NCI-H1436 treated with DMSO at 0.1 percent for 48 hours (cell line): Measurements from ENCODE around the gene YIPF6.
"Not testable (repeated sequence)": the region's sequence is repeated elsewhere in the genome, so short reads cannot be mapped to it uniquely, and the experiment has no call there.

Experiments used
- DNase-seq: peaks from one replicate; lab custom pipeline; 2025; lab: John Stamatoyannopoulos, UW

The YIPF6 gene

DNA sequence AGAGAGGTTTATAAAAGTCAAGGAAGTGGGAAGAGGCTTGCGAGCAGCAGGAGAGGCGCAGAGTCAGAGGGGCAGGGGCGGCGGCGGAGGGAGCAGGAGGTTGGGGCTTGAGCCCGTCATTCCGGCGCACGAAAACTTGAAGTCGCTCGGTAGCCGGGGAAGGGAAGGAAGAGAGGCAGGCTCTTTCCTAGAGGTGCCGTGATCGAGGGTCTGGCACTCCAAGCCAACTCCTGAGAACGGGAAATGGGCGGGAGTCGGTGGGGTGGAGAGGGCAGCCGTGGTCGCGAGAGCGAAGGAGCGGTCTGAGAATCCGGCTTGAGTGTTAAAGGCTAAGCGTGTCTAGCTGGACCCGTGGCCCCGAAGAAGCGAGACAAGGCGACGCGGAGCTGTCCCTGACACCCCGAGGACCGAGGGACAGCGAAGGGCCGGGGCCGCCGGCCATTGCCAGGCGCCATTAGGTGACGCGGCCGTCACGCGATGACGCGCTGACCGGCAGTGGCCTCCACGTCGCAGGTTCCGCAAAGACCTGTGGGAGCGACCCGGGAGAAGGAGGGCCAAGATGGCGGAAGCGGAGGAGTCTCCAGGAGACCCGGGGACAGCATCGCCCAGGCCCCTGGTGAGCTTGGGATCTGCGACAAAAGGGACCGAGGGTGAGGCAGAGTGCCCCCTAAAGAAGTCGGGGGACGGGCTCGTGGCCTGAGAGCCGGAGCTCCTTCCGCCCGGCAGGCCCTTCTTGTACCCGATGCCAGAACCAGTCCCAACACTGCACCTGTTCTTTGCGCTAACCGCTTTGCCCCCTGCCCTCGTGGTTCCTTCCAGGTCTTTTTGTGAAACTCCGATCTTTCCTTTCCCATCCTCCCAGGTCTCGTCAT, at the start of gene YIPF6:
Gene YIPF6 (plus strand): TSS at position 544 of the 872 bp plus-strand sequence. CDS start 16 bp downstream, at position 560.
- DNase-seq: peak; percentile 21

DNA sequence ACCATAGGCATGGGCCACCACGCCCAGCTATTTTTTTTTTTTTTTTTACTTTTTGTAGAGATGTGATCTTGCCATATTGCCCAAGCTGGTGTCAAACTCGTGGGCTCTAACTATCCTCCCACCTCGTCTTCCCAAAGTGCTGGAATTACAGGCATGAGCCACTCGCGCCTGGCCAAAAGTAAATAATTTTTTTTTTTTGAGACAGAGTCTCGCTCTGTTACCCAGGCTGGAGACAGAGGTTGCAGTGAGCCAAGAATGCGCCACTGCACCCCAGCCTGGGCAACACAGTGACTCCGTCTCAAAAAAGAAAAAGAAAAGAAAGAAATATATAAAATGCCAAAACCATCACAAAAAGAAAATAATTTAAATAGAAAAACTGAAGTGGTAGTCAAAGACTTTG, 47.1 kb upstream of the YIPF6 start:
- DNase-seq: no peak

DNA sequence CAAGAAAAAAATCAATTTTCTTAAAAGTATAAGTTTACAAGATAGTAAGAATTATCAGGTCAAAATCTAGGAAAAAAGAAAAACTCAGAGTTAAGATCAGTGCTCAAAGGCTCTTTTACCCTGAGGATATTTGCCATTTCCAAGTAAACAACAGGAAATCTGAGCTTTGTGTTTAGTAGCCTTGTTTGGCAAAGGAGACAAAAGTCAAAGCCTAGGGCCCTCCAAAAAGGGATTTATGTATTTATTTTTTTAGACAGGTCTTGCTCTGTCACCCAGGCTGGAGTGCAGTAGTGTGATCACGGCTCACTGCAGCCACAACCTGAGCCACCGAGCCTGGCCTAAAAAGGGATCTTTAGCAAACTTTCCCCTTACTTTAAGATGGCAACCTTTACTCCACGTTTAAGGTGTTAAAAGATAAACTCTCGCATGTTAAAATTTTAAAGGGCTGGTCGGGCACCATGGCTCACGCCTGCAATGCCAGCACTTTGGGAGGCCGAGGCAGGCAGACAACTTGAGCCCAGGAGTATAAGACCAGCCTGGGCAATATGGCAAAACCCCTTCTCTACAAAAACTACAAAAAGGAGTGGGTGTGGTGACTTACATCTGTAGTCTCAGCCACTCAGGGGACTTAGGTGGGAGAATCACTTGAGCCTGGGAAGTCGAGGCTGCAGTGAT, 44.2 kb upstream of the YIPF6 start:
- no peak for DNase-seq

DNA sequence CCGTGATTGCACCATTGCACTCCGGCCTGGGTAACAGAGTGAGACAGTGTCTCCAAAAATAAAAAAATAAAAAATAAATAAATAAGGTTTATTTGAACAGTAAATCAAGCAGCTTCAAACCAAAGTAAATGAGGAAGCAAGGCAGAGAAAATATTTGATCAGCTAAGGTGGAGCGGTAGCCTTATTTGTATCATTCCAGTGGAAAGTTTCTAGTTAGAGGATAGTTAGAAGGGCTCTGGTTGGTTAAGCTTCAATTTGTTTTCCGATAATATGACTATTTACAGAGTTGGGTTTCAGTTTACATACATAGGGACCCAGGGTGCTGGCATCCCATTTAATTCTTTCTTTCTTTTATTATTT, 43.7 kb upstream of the YIPF6 start:
- no peak for DNase-seq

DNA sequence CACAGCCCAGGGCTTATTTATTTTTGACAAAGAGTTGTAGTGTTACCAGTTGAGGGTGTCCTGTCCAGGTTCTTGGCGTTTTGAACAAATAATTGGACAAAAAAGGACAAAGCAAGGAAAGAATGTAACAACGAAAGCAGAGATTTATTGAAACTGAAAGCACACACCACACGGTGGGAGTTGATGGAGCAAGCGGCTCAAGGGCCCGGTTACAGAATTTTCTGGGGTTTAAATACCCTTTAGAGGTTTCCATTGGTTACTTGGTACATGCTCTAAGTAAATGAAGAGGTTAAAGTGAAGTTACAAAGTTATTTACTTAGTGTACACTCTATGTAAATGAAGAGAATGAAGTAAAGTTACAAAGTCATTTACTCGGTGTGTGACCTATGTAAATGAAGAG, 37.8 kb upstream of the YIPF6 start:
- no peak for DNase-seq

- DNase-seq: no peak
Measured at GRCh38 chrX:68461576-68461975, 37.3 kb upstream of the YIPF6 start.

- no peak for DNase-seq
Measured at GRCh38 chrX:68462197-68462596, 36.7 kb upstream of the YIPF6 start.

DNA sequence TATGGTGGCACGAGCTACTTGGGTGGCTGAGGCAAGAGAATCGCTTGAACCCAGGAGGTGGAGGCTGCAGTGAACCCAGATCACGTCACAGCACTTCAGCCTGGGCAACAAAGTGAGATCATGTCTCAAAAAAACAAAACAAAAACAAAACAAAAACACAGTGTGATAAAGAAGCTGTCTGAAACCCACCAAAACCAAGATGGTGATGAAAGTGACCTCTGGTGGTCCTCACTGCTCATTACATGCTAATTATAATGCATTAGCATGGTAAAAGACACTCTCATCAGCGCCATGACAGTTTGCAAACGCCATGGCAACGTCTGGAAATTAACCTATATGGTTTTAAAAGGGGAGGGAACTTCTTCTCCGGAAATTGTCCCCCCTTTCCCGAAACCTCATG, 36.2 kb upstream of the YIPF6 start:
- no peak for DNase-seq

GRCh38 chrX:68463880-68464279, 35.0 kb upstream of the YIPF6 start:
- no peak for DNase-seq

GRCh38 chrX:68464796-68465195, 34.1 kb upstream of the YIPF6 start:
- DNase-seq: no peak

GRCh38 chrX:68480969-68481368, 17.9 kb upstream of the YIPF6 start:
- DNase-seq: no peak

GRCh38 chrX:68486198-68486597, 12.7 kb upstream of the YIPF6 start:
- DNase-seq: not testable (repeated sequence)

DNA sequence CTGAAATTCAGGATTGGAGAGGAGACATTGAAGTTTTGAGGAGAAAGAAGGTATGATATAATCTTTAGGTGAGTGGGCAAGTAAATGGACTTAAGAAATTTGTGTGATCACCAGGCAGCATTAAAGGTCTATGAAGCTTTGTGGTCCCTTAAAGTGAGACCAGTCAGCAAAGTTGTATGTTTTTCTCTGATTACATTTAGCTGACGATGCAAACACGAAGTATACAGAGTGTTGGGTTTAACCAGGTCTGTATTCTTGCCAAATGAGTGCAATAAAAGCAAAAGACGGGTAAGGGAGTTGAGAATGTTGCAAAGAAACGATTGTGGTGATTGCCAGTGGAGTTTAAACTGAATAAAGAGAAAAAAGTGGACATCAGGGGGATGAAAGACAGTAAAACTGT, 11.6 kb upstream of the YIPF6 start:
- no peak for DNase-seq

DNA sequence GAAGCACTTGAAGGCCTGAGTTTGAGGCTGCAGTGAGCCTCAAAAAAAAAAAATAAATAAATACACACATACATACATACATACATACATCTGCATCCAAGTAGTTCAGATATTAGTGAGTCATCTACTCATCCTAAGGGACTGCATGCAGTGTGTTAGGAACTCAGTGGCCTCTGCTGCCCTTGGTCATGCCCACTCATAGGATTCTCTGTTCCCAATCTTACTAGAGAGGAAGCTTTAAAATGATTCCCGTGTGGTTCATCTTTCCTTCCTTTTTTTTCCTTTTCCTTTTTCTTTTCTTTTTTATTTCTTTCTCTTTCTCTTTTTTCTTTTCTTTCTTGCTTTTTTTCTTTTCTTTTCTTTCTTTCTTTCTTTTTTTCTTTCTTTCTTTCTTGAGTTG, 10.9 kb upstream of the YIPF6 start:
- no peak for DNase-seq

DNA sequence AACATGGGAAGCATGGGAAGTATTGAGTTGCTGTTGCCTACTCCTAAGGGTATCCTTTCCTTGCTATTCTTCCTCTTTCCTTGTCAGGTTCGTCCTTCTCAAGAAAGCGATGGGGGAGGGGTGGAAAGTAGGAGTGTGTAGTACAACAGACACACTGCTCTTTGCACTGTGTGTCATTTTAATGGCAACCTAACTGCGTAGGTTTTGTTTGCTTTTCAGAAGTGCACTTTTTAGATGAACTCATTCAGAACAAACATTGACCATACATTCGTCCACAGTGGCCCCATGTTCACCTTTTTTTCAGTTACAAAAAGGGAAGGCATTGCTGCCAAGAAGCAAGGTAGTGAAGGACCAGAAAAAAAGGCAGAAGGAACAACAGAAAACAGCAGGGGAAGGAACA, 10.2 kb upstream of the YIPF6 start:
- DNase-seq: no peak

DNA sequence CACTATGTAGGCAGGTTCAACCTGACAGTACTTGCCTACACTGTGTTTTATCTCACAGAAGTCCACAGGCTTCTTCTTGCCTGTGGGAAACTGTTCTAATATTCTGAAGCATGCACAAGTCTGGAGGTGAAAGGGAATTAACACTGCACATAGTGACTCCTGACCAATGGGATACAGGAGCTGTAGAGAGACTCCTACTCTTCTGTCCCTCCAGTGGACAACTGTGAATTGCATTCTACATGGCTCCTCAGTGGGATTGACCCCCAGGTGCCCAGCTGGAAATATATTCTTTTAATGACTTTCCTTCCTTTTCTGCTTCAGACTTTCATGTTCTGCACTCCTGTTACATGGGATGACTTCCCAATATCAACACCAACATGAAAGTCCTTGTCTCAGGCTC, 8.2 kb upstream of the YIPF6 start:
- DNase-seq: no peak

GRCh38 chrX:68492583-68492982, 6.3 kb upstream of the YIPF6 start:
- no peak for DNase-seq

- not testable (repeated sequence) for DNase-seq
Measured at GRCh38 chrX:68493776-68494175, 5.1 kb upstream of the YIPF6 start.

DNA sequence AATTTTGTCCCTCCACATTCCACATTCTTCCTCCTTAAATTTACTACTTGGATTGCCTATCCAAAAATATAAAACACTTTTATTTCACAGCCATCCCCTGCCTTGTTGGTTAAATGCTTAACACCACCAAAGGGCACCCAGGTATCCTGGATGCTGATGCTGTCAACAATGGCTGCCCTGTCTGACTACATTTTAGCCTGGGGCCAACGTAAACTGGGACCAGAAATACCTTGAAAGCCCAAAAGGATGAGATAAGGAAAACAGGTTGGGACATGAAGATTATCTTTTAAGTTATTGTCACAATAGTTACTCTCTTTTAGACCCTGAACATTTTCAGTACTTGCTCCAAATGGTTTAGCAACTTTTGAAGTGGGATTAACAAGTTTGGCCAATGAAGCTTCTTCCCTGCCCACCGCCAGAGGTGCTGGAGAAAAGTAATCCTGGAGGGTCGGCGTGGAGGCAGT, 775 bp upstream of the YIPF6 start:
- no peak for DNase-seq

DNA sequence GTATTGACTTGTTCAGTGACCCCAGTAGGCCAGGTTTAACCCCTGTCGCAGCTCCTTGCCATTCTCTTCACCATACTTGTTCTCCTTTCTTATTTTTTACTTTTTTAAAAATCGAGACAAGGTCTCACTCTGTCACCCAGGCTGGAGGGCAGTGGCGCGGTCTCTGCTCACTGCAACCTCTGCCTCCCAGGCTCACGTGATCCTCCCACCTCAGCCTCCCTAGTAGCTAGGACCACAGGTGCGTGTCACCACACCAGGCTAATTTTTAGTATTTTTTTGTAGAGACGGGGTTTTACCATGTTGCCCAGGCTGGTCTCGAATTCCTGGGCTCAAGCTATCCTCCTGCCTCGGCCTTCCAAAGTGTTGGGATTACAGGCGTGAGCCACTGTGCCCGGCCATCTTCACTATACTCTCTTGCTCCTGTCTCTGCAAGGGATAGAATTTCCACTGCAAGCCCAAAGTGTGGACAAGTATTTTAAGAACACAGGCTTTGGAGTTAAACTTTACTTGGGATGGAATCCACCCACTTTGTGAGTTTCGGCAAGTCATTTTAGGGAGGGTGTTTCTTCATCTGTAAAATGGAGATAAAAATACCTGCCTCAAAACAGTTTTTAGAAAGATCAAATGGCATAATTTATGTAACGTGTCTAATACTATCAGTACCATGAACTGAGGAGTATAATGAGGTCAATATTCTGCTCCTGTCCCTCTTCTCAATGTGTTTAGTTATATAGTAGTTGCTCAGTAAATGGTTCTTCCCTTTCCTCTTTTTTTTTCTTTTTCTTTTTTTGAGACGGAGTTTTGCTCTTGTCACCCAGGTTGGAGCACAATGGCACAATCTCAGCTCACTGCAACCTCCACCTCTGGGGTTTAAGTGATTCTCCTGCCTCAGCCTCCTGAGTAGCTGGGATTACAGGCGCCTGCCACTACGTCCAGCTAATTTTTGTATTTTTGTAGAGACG, 973 bp downstream of the YIPF6 start:
- no peak for DNase-seq

DNA sequence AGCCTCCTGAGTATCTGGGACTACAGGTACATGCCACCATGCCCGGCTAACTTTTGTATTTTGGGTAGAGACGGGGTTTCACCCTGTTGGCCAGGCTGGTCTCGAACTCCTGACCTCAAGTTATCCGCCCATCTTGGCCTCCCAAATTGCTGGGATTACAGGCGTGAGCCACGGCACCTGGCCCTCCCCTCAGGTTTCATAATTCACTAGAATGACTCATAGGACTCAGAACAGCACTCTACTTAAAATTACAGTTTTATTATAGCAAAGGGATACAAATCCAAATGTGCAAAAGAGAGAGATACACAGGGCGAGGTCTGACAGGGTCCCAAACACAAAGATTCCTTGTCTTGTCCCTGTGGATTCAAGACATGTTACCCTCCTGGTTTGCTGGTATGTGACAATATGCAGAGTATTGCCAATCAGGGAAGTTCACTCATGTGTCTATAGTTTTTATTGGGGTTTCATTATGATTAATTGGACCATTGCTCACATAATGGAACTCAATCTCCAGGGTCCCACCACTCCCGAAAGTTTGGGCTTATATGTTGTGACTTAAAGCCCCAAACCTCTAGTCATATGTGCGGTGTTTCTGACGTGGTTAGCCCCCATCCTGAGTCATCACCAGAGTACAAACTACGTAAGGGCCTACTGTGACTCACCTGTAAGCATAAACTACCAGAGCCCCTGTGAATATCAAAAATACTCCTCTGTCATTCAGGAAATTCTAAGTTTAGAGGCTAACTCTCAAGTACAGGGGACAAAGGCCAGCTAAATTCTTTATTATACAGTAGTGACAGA, 5.2 kb downstream of the YIPF6 start:
- DNase-seq: no peak
